GM12872 (cell line): ENCODE measurements around the gene GRP.

Source experiments
- TF ChIP-seq, protein P1 (sequence below): IDR thresholded peaks from 3 replicates; pipeline ENCODE4 v1.5.1; 2011; ENCODE audit warnings: low read depth, mild to moderate bottlenecking, low read length, moderate library complexity; ENCODE audit not compliant: insufficient read depth

GRP gene

DNA sequence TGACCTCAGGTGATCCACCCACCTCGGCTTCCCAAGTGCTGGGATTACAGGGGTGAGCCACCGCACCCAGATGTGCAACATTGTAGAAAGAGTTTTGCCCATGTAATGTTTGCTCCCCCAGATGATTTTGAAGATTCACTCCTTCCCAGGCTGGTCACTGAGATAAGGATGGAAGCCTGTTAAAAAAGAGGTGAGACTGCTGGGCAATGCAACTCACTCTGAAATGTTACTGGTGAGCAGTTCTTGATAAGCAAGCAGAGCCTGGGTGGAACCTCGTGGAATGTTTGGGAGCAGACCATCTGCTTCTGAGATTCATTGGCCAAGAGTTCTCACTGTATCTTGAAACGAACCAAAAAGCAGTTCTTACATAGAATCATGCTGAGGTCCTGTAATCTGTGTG, 19.7 kb downstream of the GRP start:
- TF ChIP-seq, protein P1, sequence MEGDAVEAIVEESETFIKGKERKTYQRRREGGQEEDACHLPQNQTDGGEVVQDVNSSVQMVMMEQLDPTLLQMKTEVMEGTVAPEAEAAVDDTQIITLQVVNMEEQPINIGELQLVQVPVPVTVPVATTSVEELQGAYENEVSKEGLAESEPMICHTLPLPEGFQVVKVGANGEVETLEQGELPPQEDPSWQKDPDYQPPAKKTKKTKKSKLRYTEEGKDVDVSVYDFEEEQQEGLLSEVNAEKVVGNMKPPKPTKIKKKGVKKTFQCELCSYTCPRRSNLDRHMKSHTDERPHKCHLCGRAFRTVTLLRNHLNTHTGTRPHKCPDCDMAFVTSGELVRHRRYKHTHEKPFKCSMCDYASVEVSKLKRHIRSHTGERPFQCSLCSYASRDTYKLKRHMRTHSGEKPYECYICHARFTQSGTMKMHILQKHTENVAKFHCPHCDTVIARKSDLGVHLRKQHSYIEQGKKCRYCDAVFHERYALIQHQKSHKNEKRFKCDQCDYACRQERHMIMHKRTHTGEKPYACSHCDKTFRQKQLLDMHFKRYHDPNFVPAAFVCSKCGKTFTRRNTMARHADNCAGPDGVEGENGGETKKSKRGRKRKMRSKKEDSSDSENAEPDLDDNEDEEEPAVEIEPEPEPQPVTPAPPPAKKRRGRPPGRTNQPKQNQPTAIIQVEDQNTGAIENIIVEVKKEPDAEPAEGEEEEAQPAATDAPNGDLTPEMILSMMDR, result no peak

DNA sequence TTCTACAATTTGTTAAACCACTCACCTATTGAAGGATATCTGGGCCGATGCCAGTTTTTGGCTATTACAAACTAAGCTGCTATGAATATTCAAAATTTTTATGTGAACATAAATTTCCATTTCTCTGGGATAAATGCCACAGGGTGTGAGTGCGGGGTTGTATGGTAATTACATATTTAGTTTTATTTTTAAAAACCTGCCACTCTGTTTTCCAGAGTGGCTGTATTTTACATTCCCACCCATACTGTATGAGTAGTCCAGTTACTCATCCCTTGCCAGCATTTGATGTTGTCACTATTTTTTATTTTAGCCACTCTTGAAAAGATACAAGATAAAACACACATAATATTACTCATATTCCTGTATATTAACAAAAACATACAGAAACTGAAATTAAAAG, 22.9 kb downstream of the GRP start:
- TF ChIP-seq, protein P1, result no peak

DNA sequence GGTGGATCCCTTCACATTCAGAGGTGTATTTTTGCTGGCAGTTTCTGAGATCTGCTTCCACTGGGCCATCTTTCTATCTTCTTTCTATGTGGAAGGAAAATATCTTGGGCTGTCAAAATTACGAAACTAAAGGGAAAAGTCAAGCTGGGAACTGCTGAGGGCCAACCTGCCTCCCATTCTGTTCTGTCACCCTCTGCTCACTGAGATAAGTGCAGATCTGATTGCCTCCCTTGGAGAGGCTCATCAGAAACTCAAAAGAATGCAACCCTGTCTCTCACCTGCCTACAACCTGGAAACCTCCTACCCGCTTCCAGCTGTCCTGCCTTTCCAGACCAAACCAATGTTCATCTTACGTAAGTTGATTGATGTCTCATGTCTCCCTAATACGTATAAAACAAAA, 26.8 kb downstream of the GRP start:
- TF ChIP-seq, protein P1, result no peak

DNA sequence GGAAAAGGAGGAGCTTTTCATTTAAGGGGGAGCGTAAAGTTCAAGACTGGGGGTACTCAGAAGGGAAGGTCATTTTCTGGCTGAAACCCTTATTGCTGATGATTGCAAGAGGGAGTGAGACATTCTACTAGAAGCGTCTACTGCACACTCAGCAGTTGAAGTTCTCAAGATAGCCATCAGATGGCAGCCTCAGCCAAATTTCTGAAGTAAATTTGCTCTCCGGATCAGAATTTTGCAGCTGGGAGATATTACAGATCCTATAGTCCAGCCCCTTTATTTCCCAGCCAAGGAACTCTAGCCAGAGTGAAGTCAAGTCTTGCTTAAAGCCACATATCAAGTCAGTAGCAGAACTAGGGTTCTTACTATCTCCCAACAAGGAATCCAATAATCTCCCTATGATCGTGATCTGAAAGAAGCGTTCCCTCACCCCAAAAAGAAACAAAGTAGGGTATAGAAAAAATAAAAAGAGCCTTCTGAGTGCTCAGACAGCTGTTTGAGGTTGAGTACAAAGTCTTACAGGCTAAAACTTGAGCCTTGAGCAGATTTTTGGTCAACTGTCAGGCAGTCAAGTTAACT, 29.3 kb downstream of the GRP start:
- TF ChIP-seq, protein P1, result peak; percentile 78

DNA sequence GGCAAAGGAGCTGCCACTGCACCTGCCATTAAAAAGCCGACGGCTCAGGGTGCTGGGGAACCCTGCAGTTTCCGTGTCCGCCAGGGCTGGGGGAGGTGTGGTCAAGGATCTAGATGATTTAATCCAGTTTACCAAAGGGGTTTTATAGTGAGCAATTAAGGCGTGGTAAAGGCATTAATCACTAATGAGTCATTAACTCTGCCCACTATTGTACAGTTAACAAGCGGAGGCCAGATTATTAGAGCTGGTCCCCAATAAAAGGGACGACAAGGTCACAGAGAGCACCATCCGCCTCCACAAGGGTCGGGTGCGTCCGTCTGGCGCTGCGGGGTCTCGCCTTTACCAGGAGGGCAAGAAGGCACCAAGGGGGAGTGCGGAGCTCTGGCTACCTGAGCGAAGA, 43.7 kb downstream of the GRP start:
- TF ChIP-seq, protein P1, result no peak

DNA sequence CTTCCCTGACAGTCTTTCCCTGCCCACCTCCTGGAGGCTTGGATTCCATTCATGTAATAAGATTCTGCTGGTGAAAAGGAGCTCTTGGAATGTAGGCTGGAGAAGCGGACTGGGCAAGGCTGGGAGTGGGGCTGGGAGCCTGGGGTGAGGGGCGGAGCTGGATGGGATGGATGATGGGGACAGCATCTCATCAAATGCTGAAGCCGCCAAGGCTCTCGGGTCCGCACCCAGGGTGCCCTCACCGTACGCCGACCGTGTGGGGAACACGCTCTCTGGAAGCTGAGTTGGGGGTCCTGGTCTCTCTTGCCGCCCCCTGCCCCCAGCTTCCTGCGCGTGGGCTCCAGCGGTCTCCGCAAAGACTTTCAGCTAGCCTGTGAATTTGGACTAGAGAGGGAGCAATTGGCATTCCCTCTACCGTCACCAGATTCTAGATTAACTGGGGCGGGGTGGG, 44.2 kb downstream of the GRP start:
- TF ChIP-seq, protein P1, result no peak

DNA sequence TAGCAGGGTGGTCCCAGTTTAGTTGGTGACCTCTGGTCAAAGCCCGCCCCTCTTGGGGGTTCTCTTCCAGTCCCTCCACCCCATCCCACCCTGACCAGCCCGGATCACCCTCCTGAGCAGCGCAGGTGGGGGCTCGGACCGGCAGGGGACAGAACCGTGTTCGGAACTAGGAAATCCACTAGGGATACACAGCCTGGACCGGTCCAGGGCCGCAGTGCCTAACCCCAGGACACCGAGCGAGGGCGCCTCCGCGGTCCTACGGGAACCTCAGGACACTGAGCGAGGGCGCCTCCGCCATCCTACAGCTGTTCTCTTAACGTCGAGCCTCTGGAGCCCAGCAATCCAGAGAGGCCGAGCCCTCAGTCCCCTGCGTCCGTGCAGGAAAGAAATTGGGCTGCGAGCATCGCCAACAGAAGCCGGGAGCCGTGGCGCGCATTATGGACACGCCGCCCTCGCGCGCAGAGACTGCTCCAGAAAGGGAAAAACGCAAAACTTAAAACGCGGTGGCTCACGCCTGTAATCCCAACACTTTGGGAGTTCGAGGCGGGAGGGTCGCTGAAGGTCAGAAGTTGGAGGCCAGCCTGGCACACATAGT, 44.8 kb downstream of the GRP start:
- TF ChIP-seq, protein P1, result no peak
